K562 (cell line): ENCODE data around the gene SLC35A2. TPM values are rescaled to one million over a fixed set of nuclear protein-coding genes. Genes with fewer than 3 reads are reported as not detected.

Experiments used
- ARNT ChIP-seq, 2 experiments: fragments of 450-650 bp; IDR thresholded peaks; 2 replicates each; pipeline ENCODE4 v1.6.1; 2016; ENCODE audit warnings: mild to moderate bottlenecking in 1 of 2
- ATF1 ChIP-seq, 2 experiments: fragments of 450-650 bp in 1 of 2; IDR thresholded peaks; 2 replicates each; pipeline ENCODE4 v1.6.1; 2016; ENCODE audit warnings: missing compliant biosample characterization in 1 of 2, missing genetic modification characterization in 1 of 2
- HBP1 ChIP-seq: fragments of 450-650 bp; formaldehyde crosslinking; IDR thresholded peaks from 2 replicates; pipeline ENCODE4 v1.4.0; 2022; ENCODE audit warnings: missing genetic modification characterization
- HLTF ChIP-seq: fragments of 450-650 bp; IDR thresholded peaks from 2 replicates; pipeline ENCODE4 v1.6.1; 2016
- KAT8 ChIP-seq: fragments of 450-650 bp; IDR thresholded peaks from 2 replicates; pipeline ENCODE4 v1.6.1; 2016; ENCODE audit warnings: low read depth, mild to moderate bottlenecking
- MAFF ChIP-seq: IDR thresholded peaks from 2 replicates; pipeline ENCODE4 v1.6.1; 2012; ENCODE audit warnings: low read length, improper control_type of control experiment
- MIER1 ChIP-seq: fragments of 450-650 bp; IDR thresholded peaks from 2 replicates; pipeline ENCODE4 v1.6.1; 2016; ENCODE audit warnings: antibody characterized with exemption, mild to moderate bottlenecking, low read depth
- RB1 ChIP-seq: fragments of 450-650 bp; IDR thresholded peaks from 2 replicates; pipeline ENCODE4 v1.6.1; 2017; ENCODE audit warnings: low read depth, mild to moderate bottlenecking
- RREB1 ChIP-seq: fragments of 250-450 bp; sonication (Bioruptor Pico); IDR thresholded peaks from 2 replicates; pipeline ENCODE4 v1.4.0; 2020
- SMAD1 ChIP-seq: fragments of 150-350 bp; IDR thresholded peaks from 2 replicates; pipeline ENCODE4 v1.6.1; 2014; ENCODE audit warnings: low read length, low read depth; ENCODE audit not compliant: partially characterized antibody
- SUPT5H ChIP-seq: fragments of 450-650 bp; IDR thresholded peaks from 2 replicates; pipeline ENCODE4 v1.6.1; 2016
- TAF7 ChIP-seq: fragments of 450-650 bp; IDR thresholded peaks from 2 replicates; pipeline ENCODE4 v1.6.1; 2016; ENCODE audit warnings: missing genetic modification characterization, missing compliant biosample characterization
- TEAD1 ChIP-seq, 2 experiments: fragments of 450-650 bp in 1 of 2; sonication (generic) in 1 of 2; formaldehyde crosslinking; IDR thresholded peaks; 2 replicates each; pipeline versions ENCODE4 v1.4.0 to v1.8.0; 2020 to 2022; ENCODE audit warnings: mild to moderate bottlenecking in 2 of 2, missing genetic modification reagents in 1 of 2
- USF1 ChIP-seq: sonication (generic); formaldehyde crosslinking; IDR thresholded peaks from 2 replicates; pipeline ENCODE4 v1.9.0; 2022; ENCODE audit warnings: mild to moderate bottlenecking, missing genetic modification reagents
- ZNF436 ChIP-seq: fragments of 250-450, 450-650 bp; sonication (Bioruptor Pico); formaldehyde crosslinking; IDR thresholded peaks from 2 replicates; pipeline ENCODE4 v1.7.0; 2020; ENCODE audit warnings: mild to moderate bottlenecking
- polyA plus RNA-seq, 8 experiments: library from polyadenylated mRNA; depleted of rRNA in 4 of 8; stranded (reverse) in 5 of 8; unstranded in 3 of 8; fragments of >200 nt; fragmentation: Nextera tagmentation in 2 of 8; fragmentation: Illumina TruSeq in 1 of 8; extraction: Ambion mirVana in 2 of 8; extraction: Trizol in 1 of 8; gene quantifications; 2 replicates each; pipeline versions ENCODE4 v1.2.1 to v1.2.3, GENCODE V29; 2011 to 2014; ENCODE audit warnings: inconsistent platforms in 1 of 8, missing spikeins in 1 of 8
- total RNA-seq, 7 experiments: library from RNA; depleted of rRNA in 6 of 7; stranded (reverse); fragments of >200 nt in 6 of 7; fragmentation: Illumina TruSeq in 2 of 7; extraction: Trizol in 2 of 7; gene quantifications; 2 replicates each; pipeline versions ENCODE4 v1.2.1 to v1.2.3, GENCODE V29; 2011 to 2021; ENCODE audit warnings: low replicate concordance in 1 of 7
- TF ChIP-seq, protein P1 (sequence below): sonication (generic); formaldehyde crosslinking; IDR thresholded peaks from 2 replicates; pipeline ENCODE4 v1.8.1; 2023; ENCODE audit warnings: mild to moderate bottlenecking, missing genetic modification reagents, moderate library complexity
- TF ChIP-seq, protein P2 (sequence below): fragments of 200-800 bp; sonication (Bioruptor generic); IDR thresholded peaks from 2 replicates; pipeline ENCODE4 v1.6.1; 2017; ENCODE audit warnings: missing genetic modification characterization, missing compliant biosample characterization

The SLC35A2 gene
- total and polyA plus RNA-seq, 9 of the 15 experiments (the other 6 are each of a cell fraction or from before 2014, with no cell fraction given) = 3.3 to 38.9 (median 20.0) TPM

DNA sequence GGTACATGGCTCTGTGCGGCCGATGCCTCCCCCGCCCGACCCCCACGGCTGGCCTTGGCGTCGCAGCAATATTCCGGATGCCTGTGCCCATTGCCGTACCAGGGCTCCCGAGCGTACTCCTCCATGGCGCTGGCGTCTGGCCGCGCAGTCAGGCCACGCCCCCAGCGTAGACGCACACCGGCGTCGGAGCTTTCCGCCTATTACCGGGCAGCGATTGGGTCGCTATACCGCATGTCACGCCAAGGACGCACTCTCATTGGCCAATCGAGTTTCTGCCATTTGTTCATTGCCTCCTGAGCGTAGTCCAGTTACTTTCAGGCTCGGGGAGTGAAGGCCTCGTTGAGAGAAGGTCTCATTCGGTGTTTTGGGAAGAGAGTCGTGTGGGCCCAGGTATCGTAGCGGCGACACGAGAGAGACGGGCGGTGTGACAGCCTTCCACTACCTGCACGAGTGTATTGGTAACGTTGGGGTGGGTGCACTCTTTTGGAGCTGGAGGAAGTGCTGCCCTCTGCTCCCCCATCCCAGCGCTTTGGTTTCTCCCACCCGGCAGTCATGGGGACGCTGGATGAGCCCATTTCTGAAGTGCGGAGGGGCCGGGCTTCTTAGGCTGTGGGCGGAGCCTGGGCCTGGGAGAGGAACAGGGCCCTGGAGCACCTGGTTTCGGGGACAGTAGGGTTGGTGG is 13.7 kb downstream of the SLC35A2 start, which contains the start of the genes PQBP1 and TIMM17B (continued):
- TF ChIP-seq TEAD1 (CRISPR knock-in tag; IDR thresholded peaks at IDR 0.05) (peak in 1 of 2 experiments; percentile 80; a peak in 1 of 4 replicates), SUPT5H (peak; percentile 96), MIER1 (0 out of 2 replicates have a peak, but pooled peaks have one; percentile 68), ZNF436 (no peak), RREB1 (CRISPR knock-in tag) (no peak; the same call in 1 of the 2 replicates), HBP1 (CRISPR knock-in tag) (0 out of 2 replicates have a peak, but pooled peaks have one; percentile 15), USF1 (peak; percentile 60), MAFF (peak; percentile 17; the same call in 1 of the 2 replicates), TAF7 (tag) (peak; percentile 65), KAT8 (no peak), ATF1 (CRISPR knock-in tag; IDR thresholded peaks at IDR 0.05) (peak; percentile 44; the same call in 1 of the 2 replicates), ATF1 (tag; IDR thresholded peaks at IDR 0.05) (peak; percentile 95), HLTF (peak; percentile 59; the same call in 1 of the 2 replicates), RB1 (peak; percentile 56; the same call in 1 of the 2 replicates), ARNT (IDR thresholded peaks at IDR 0.05) (0 out of 4 replicates have a peak, but pooled peaks of 1 of the 2 experiments have one; percentile 22), SMAD1 (peak; percentile 25)
- TF ChIP-seq, protein P1, sequence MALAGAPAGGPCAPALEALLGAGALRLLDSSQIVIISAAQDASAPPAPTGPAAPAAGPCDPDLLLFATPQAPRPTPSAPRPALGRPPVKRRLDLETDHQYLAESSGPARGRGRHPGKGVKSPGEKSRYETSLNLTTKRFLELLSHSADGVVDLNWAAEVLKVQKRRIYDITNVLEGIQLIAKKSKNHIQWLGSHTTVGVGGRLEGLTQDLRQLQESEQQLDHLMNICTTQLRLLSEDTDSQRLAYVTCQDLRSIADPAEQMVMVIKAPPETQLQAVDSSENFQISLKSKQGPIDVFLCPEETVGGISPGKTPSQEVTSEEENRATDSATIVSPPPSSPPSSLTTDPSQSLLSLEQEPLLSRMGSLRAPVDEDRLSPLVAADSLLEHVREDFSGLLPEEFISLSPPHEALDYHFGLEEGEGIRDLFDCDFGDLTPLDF (CRISPR knock-in tag) = peak; percentile 16; the same call in 1 of the 2 replicates
- TF ChIP-seq, protein P2, sequence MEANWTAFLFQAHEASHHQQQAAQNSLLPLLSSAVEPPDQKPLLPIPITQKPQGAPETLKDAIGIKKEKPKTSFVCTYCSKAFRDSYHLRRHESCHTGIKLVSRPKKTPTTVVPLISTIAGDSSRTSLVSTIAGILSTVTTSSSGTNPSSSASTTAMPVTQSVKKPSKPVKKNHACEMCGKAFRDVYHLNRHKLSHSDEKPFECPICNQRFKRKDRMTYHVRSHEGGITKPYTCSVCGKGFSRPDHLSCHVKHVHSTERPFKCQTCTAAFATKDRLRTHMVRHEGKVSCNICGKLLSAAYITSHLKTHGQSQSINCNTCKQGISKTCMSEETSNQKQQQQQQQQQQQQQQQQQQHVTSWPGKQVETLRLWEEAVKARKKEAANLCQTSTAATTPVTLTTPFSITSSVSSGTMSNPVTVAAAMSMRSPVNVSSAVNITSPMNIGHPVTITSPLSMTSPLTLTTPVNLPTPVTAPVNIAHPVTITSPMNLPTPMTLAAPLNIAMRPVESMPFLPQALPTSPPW (CRISPR knock-in tag) = peak; percentile 33; the same call in 1 of the 2 replicates
